ENCODE measurements around the gene TPRX1.

TPRX1 gene

GRCh38 chr19:47755065-47755761 lies 49.1 kb downstream of the TPRX1 start:
- no peak for DNase-seq (ENCODE audit: low read depth, low spot score)
- H3K27ac ChIP-seq: no peak overlapping the region
- H3K9ac ChIP-seq (ENCODE audit: insufficient read length): no peak overlapping the region
- H3K36me3 ChIP-seq (ENCODE audit: insufficient read depth, low read length): peaks cover 71% of the 10 kb centered on the region
- no peaks in the 10 kb centered on the region for H3K9me3 ChIP-seq (ENCODE audit: low read depth, low read length)
- TF ChIP-seq EZH2 (IDR thresholded peaks at IDR 0.05): no peak
- no peak for TF ChIP-seq FOXP2 (optimal IDR thresholded peaks at IDR 0.05; ENCODE audit: control extremely low read depth, extremely low read length, insufficient read depth)
- no peak for TF ChIP-seq POLR2AphosphoS5 (IDR thresholded peaks at IDR 0.05; ENCODE audit: borderline replicate concordance, low read depth, low read length)
- no peak overlapping the region for H3K4me3 ChIP-seq

- no peak overlapping the region for H3K9ac ChIP-seq (ENCODE audit: insufficient read length)
- no peaks in the 10 kb centered on the region for H3K9me3 ChIP-seq (ENCODE audit: low read depth, low read length)
- no peak for DNase-seq (ENCODE audit: low read depth, low spot score)
- TF ChIP-seq POLR2AphosphoS5 (IDR thresholded peaks at IDR 0.05; ENCODE audit: borderline replicate concordance, low read depth, low read length): no peak
- no peak for TF ChIP-seq EZH2 (IDR thresholded peaks at IDR 0.05)
- TF ChIP-seq FOXP2 (optimal IDR thresholded peaks at IDR 0.05; ENCODE audit: control extremely low read depth, extremely low read length, insufficient read depth): no peak
- H3K36me3 ChIP-seq (ENCODE audit: insufficient read depth, low read length): peaks cover 79% of the 10 kb centered on the region
- no peak overlapping the region for H3K4me3 ChIP-seq
- no peak overlapping the region for H3K27ac ChIP-seq
Measured at GRCh38 chr19:47754206-47755064, 49.9 kb downstream of the TPRX1 start.

- Histone ChIP-seq H3K9ac (ENCODE audit: insufficient read length) (no peak overlapping the region), H3K4me3 (no peak overlapping the region), H3K9me3 (ENCODE audit: low read depth, low read length) (no peaks in the 10 kb centered on the region), H3K36me3 (ENCODE audit: insufficient read depth, low read length) (peaks cover 90% of the 10 kb centered on the region), H3K27ac (no peak overlapping the region)
- no peak for DNase-seq (ENCODE audit: low read depth, low spot score)
- no peak for TF ChIP-seq POLR2AphosphoS5 (IDR thresholded peaks at IDR 0.05; ENCODE audit: borderline replicate concordance, low read depth, low read length)
- no peak for TF ChIP-seq EZH2 (IDR thresholded peaks at IDR 0.05)
- TF ChIP-seq FOXP2 (optimal IDR thresholded peaks at IDR 0.05; ENCODE audit: control extremely low read depth, extremely low read length, insufficient read depth): no peak
Measured at GRCh38 chr19:47752440-47753211, 51.7 kb downstream of the TPRX1 start.

Data from SK-N-MC (cell line).